Measurements from ENCODE around the gene SEC14L5.

The SEC14L5 gene

GRCh38 chr16:5016967-5017677 lies 59.0 kb downstream of the SEC14L5 start:
- no peak for DNase-seq

DNA sequence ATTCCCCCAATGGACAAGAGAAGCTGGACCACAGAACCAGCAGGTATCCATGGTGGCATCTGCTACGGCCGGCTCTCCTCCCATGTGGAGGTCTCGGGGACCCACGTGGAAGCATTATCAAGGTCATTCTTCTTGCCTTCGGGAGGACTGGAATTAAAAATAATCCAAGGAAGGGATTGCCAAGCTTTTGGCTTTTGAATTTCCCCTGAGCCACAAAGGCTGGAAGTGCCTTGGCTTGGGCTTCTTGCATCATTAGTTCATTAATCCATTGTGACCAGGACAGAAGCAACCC lies 59.5 kb downstream of the SEC14L5 start:
- no peak for DNase-seq

GRCh38 chr16:5018793-5019192 lies 60.7 kb downstream of the SEC14L5 start:
- no peak for DNase-seq

GRCh38 chr16:5019775-5020174 lies 61.6 kb downstream of the SEC14L5 start:
- no peak for DNase-seq

DNA sequence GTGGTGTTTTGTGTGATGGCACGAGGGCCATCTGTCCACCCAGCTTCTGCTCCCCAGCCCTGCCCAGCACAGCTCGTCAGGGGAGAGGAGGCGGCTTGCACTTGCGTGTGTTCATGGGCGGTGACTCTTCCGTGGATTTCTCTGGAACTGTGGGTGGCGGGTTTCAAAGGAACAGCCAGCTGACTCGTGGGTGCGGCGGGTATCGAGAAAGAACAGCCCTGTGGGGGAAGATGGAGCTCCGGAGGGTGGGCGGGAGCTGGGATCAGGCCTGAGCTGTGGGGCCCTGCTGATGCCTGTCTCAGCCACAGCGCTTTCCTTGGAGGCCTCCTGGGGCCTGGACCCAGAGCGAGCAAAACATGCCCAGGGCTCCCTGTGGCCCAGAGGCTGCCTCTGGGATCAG lies 62.4 kb downstream of the SEC14L5 start:
- no peak for DNase-seq

GRCh38 chr16:5022521-5022920 lies 64.4 kb downstream of the SEC14L5 start:
- no peak for DNase-seq

- DNase-seq, result peak; percentile 55
Observed at GRCh38 chr16:5024632-5025031, 66.5 kb downstream of the SEC14L5 start.

DNA sequence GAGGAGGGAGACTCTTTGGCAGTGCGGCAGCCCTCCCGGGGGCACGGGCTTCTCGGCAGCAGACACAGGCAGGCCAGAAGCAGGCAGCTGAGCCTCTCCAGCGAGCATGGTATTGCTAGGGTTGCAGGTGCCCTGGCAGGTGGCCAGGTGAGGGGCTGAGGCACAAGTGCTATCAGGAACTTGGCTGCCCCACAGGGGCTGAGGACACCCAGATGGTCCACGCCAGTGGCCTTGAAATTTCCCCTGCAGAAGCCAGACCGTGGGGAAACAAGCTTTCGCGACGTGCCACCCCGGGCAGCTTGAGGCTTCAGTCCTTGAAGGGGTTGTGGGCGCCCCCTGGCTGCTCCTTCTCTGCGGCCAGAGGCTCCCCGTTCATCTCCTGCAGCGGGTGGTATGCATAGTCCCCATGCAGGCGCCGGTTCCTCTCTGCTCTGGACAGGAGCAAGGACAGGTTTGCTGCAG lies 67.1 kb downstream of the SEC14L5 start:
- peak; percentile 63 for DNase-seq

DNA sequence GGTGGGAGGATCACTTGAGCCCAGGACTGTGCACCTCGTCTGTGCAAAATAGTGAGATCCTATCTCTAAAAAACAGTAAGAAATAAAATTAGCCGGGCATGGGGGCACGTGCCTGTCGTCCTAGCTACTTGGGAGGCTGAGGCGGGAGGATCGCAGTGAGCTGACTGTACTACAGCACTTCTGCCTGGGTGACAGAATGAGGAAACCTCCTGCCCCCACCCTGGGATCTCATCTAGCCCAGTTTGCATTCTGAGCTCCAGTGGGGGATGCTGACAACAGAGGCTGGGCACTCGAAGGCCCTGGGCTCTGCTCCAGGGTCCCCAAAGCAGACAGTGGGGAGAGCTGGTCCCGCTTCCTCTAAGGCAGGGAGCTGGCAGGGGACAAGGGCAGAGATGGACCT lies 68.5 kb downstream of the SEC14L5 start:
- no peak for DNase-seq

GRCh38 chr16:5027086-5027485 lies 69.0 kb downstream of the SEC14L5 start:
- DNase-seq, result no peak

- no peak for DNase-seq
Observed at GRCh38 chr16:5027575-5028235, 69.6 kb downstream of the SEC14L5 start.

GRCh38 chr16:5028950-5029475 lies 70.9 kb downstream of the SEC14L5 start:
- DNase-seq, result no peak

- DNase-seq, result no peak
Observed at GRCh38 chr16:5030251-5030870, 72.2 kb downstream of the SEC14L5 start.

- DNase-seq, result no peak
Observed at GRCh38 chr16:5031601-5032000, 73.5 kb downstream of the SEC14L5 start.

DNA sequence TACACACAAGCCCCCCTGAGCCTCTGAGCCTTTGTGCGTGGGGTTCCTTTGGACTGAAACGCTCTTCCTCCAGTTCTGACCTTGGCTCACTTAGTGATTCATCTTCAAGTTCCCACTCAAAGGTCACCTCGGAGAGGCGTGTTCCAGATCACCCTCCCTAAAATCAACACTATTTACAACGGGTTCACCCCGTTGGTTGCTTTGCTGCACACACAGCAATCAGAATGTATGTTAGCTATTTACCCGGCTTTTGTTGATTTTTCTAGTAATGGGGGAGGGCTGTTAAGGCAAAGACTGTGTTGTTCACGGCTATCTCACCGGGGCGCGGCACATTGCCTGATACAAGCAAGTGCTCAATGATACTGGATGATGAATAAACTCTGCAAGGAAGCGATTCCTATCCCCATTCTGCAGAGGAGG lies 74.6 kb downstream of the SEC14L5 start:
- DNase-seq, result no peak

DNA sequence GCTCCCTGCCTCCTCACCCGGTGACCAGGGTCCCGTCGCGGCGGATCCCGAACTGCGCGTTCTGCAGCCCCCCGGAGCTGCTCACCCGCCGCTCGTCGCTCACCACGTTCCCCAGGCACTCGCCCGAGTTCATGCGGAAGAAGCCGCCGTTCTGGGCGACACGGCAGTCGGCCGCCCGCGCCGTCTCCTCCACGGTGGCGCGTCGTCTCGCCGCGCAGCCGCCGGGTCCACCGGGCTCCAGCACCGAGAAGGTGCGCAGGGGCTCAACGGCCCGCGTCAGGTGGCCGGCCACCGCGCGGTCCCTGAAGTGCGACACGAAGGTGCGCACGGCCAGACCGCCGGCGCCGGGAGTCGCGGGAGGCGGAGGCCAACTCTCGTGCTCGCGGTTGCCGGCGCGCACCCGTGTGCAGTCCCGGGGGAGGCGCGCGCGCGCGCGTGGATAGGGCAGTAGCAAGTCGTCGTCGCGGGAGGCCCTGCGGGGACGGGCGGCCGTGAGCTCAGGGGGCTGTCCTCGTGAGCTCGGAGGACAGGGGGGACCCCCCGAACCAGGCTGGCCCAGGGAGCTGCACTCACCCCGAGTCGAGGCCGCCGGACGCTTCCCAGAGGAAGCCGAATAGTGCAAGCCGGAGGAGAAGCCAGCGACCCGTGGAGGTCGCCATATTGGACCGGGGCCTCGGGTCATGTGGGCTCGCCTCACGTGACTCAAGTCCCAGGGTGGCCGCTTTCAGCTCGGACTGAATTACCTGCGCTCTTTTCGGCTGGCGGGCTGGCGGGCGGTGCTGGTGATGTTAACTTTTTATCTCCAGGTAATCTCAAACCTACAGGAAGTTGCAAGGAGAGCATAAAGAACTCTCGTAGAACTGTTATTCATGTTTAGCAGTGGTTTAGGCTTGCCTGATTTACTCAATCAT lies 75.4 kb downstream of the SEC14L5 start, which contains the start of gene NAGPA:
NAGPA (minus strand) TSS at position 680 of the 911 bp plus-strand sequence; CDS start at position 659, 21 bp downstream.
- DNase-seq, result peak; percentile 55

DNA sequence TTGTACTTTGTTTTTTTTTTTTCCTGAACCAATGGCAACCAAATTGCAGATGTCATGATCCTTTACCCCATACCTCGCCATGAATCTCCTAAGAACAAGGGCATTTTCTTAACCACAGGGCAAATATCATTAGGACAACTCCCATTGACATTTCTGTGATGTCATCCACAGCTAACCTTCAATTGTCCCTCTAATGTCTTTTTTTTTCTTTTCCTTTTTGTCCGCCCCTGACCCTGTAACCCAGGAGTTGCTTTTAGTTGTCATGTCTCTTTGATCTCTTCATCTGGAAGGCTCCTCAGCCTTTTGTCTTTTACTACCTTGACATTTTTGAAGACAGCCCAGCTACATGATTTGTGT lies 76.0 kb downstream of the SEC14L5 start:
- DNase-seq, result no peak

DNA sequence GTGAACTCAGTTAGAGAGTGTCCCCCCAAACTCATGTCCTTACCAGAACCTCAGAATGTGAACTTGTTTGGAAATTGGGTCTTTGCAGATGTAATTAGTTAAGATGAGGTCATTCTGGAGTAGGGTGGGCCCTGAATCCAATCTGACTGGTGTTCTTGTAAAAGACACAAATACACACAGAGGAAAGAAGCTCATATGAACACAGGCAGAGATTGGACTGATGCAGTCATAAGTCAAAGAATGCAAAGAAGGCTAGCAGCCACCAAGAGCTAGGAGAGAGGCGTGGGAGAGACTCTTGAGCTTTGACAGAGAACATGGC lies 77.7 kb downstream of the SEC14L5 start:
- DNase-seq, result no peak

- no peak for DNase-seq
Observed at GRCh38 chr16:5036228-5037156, 78.4 kb downstream of the SEC14L5 start.

GRCh38 chr16:5040451-5040850 lies 82.3 kb downstream of the SEC14L5 start:
- no peak for DNase-seq

GRCh38 chr16:5041600-5042133 lies 83.5 kb downstream of the SEC14L5 start:
- no peak for DNase-seq
